HEK293 (cell line): ENCODE data around the gene BAIAP3.

Source experiments
- ZNF10 ChIP-seq: fragments of 450-650 bp; formaldehyde crosslinking; IDR thresholded peaks from 2 replicates; pipeline ENCODE4 v1.5.1; 2017; ENCODE audit warnings: missing biosample characterization, missing genetic modification characterization
- ZNF140 ChIP-seq: fragments of 450-650 bp; formaldehyde crosslinking; IDR thresholded peaks from 2 replicates; pipeline ENCODE4 v1.5.1; 2016; ENCODE audit warnings: missing biosample characterization, missing genetic modification characterization
- ZNF274 ChIP-seq, 2 experiments: fragments of 200-500 bp in 1 of 2; fragments of 450-650 bp in 1 of 2; sonication (Bioruptor generic) in 1 of 2; formaldehyde crosslinking in 1 of 2; IDR thresholded peaks; 2 replicates each; pipeline versions ENCODE4 v1.5.1 to v1.6.1; 2014 to 2016; ENCODE audit warnings: borderline replicate concordance in 1 of 2, inconsistent platforms in 1 of 2, low read length in 1 of 2, missing biosample characterization in 1 of 2, missing genetic modification characterization in 1 of 2
- ZNF324 ChIP-seq: fragments of 450-650 bp; formaldehyde crosslinking; IDR thresholded peaks from 2 replicates; pipeline ENCODE4 v1.5.1; 2016; ENCODE audit warnings: missing biosample characterization, missing genetic modification characterization
- ZNF341 ChIP-seq: fragments of 450-650 bp; formaldehyde crosslinking; IDR thresholded peaks from 2 replicates; pipeline ENCODE4; 2016; ENCODE audit warnings: low read depth, missing biosample characterization, missing genetic modification characterization
- ZNF830 ChIP-seq: fragments of 450-650 bp; IDR thresholded peaks from 2 replicates; pipeline ENCODE4 v1.5.0; 2018; ENCODE audit warnings: missing biosample characterization, missing genetic modification characterization, low read depth, mild to moderate bottlenecking, moderate library complexity
- ZXDB ChIP-seq: fragments of 450-650 bp; formaldehyde crosslinking; IDR thresholded peaks from 2 replicates; pipeline ENCODE4 v1.5.1; 2016; ENCODE audit warnings: missing biosample characterization, missing genetic modification characterization
- TF ChIP-seq, protein P1 (sequence below): fragments of 450-650 bp; formaldehyde crosslinking; IDR thresholded peaks from 2 replicates; pipeline ENCODE4 v1.5.1; 2016; ENCODE audit warnings: missing biosample characterization, missing genetic modification characterization

DNA sequence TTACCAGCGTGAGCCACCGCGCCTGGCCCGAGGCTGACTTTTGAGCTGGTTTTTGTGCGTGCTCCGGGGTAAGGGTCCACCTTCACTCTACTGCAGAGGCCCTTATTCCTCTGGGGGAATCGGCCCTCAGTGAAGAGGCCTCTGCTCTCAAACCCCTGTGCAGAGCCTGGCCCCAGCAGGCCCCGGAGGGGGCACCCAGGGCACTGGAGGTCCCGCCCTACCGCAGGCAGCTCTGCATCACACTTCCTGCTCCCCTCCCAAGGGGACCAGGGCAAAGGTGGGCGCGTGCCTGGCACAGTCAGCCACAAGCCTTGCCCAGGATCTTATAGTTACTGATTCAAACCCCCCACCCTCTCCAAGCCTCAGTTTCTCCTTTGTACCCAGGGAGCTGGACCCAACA is 27.6 kb upstream of the BAIAP3 start:
- TF ChIP-seq, protein P1, sequence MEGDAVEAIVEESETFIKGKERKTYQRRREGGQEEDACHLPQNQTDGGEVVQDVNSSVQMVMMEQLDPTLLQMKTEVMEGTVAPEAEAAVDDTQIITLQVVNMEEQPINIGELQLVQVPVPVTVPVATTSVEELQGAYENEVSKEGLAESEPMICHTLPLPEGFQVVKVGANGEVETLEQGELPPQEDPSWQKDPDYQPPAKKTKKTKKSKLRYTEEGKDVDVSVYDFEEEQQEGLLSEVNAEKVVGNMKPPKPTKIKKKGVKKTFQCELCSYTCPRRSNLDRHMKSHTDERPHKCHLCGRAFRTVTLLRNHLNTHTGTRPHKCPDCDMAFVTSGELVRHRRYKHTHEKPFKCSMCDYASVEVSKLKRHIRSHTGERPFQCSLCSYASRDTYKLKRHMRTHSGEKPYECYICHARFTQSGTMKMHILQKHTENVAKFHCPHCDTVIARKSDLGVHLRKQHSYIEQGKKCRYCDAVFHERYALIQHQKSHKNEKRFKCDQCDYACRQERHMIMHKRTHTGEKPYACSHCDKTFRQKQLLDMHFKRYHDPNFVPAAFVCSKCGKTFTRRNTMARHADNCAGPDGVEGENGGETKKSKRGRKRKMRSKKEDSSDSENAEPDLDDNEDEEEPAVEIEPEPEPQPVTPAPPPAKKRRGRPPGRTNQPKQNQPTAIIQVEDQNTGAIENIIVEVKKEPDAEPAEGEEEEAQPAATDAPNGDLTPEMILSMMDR (tag by site-specific recombination), result no peak
- TF ChIP-seq ZNF274 (IDR thresholded peaks at IDR 0.05; ENCODE audit: low read length) (no peak), ZNF274 (tag by site-specific recombination; IDR thresholded peaks at IDR 0.05; ENCODE audit: borderline replicate concordance) (no peak), ZNF324 (tag by site-specific recombination) (no peak), ZXDB (tag by site-specific recombination) (no peak), ZNF10 (no peak), ZNF140 (tag by site-specific recombination) (no peak), ZNF830 (no peak), ZNF341 (tag by site-specific recombination) (no peak)
